OCI-LY1 (cell line): Measurements from ENCODE around the gene MYO1G.
"Not testable (repeated sequence)": the region's sequence is repeated elsewhere in the genome, so short reads cannot be mapped to it uniquely, and the experiment has no call there.

Experiments used
- H2AFZ ChIP-seq: fragments of 200-600 bp; sonication (generic), shearing (Covaris generic); 2 replicates; pipeline ENCODE4 v1.6.0; 2014; ENCODE audit warnings: antibody characterized with exemption, mild to moderate bottlenecking, low read length
- H3F3A ChIP-seq: fragments of 200-600 bp; sonication (generic), shearing (Covaris generic); 2 replicates; pipeline ENCODE4 v1.6.0; 2014; ENCODE audit warnings: mild to moderate bottlenecking, antibody characterized with exemption, low read length, moderate library complexity; ENCODE audit not compliant: insufficient read depth
- H3K27ac ChIP-seq: fragments of 200-600 bp; sonication (generic); 2 replicates; pipeline ENCODE4 v1.5.1; 2014; ENCODE audit warnings: low read length, mixed run types, mild to moderate bottlenecking, low read depth; ENCODE audit not compliant: poor library complexity, severe bottlenecking
- H3K27me3 ChIP-seq: fragments of 200-600 bp; sonication (generic); 2 replicates; pipeline ENCODE4 v1.6.0; 2014; ENCODE audit warnings: antibody characterized with exemption, mild to moderate bottlenecking, low read length, moderate library complexity; ENCODE audit not compliant: insufficient read depth
- H3K36me3 ChIP-seq: fragments of 200-600 bp; sonication (generic); 2 replicates; pipeline ENCODE4 v1.6.1; 2014; ENCODE audit warnings: mild to moderate bottlenecking, antibody characterized with exemption, low read length, moderate library complexity, mixed read lengths; ENCODE audit not compliant: insufficient read depth
- H3K4me1 ChIP-seq: fragments of 200-600 bp; sonication (generic); 2 replicates; pipeline ENCODE4 v1.5.1; 2014; ENCODE audit warnings: mild to moderate bottlenecking, low read length, moderate library complexity; ENCODE audit not compliant: insufficient read depth, severe bottlenecking
- H3K4me2 ChIP-seq: fragments of 200-600 bp; sonication (generic), shearing (Covaris generic); 2 replicates; pipeline ENCODE4 v1.6.1; 2014; ENCODE audit warnings: low read length
- H3K4me3 ChIP-seq: fragments of 200-600 bp; sonication (generic); 2 replicates; pipeline ENCODE4 v1.5.1; 2014; ENCODE audit warnings: low read length, low read depth, mild to moderate bottlenecking, mixed read lengths; ENCODE audit not compliant: poor library complexity, severe bottlenecking
- H3K79me2 ChIP-seq: fragments of 200-600 bp; shearing (Covaris generic); 2 replicates; pipeline ENCODE4 v1.6.1; 2016; ENCODE audit warnings: mixed run types, low read length, mixed read lengths; ENCODE audit not compliant: insufficient read depth
- H3K9ac ChIP-seq: fragments of 200-600 bp; sonication (generic), shearing (Covaris generic); 2 replicates; pipeline ENCODE4 v1.6.1; 2014; ENCODE audit warnings: mild to moderate bottlenecking, low read length, mixed read lengths
- H3K9me2 ChIP-seq: fragments of 200-600 bp; sonication (generic), shearing (Covaris generic); 2 replicates; pipeline ENCODE4 v1.6.1; 2014; ENCODE audit warnings: low read depth, mild to moderate bottlenecking, low read length, mixed read lengths
- H3K9me3 ChIP-seq: fragments of 200-600 bp; shearing (Covaris generic); 2 replicates; pipeline ENCODE4 v1.6.1; 2014; ENCODE audit warnings: low read length, mixed read lengths
- H4K20me1 ChIP-seq: fragments of 200-600 bp; sonication (generic), shearing (Covaris generic); 2 replicates; pipeline ENCODE4 v1.6.0; 2016; ENCODE audit warnings: mild to moderate bottlenecking, low read length; ENCODE audit not compliant: insufficient read depth
- EZH2 ChIP-seq: fragments of 200-600 bp; sonication (generic), shearing (Covaris generic); IDR thresholded peaks from 2 replicates; pipeline ENCODE4 v1.8.0; 2017; ENCODE audit warnings: borderline replicate concordance, mixed run types, mild to moderate bottlenecking, antibody characterized with exemption, low read length, moderate library complexity, mixed read lengths
- TF ChIP-seq, protein P1 (sequence below): fragments of 200-600 bp; sonication (generic), shearing (Covaris generic); IDR thresholded peaks from 2 replicates; pipeline ENCODE4 v1.5.1; 2017; ENCODE audit warnings: mild to moderate bottlenecking, antibody characterized with exemption, low read length, moderate library complexity, mixed read lengths

The MYO1G gene

DNA sequence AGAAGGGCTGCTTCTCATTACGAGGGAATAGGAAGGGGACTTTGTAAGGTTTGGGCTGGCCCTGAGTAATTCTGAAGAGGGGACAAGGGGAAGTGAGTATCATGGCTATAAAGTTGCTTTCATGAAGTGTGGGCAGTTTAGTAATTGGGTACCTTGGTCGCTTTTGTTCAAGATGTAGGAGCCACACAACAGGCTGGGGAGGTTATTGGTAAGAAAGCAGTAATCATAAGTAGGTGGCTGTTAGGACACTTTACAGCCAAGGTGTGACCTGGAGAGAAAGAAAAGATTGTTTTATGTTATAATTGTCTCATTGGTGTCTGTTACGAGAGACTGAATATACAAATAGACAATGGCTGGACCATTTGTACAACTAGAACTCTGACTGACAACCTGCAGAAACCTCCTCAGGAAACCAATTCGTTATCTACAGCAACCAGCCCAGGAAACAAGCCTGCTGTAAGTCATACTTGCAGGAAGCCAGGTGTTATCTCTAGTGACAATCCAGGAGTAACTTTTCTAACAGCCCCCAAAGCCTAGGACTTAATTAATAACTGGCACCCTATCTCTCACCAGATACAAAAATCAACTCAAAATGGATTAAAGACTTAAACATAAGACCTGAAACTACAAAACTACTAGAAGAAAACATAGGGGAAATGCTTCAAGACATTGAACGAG lies 16.2 kb upstream of the MYO1G start:
- no peaks in the 10 kb centered on the region for H3K36me3 ChIP-seq
- peak overlapping the region; percentile 40 for H3K4me2 ChIP-seq
- H3F3A ChIP-seq = peaks cover 18% of the 10 kb centered on the region
- no peaks in the 10 kb centered on the region for H4K20me1 ChIP-seq
- no peaks in the 10 kb centered on the region for H3K9me3 ChIP-seq
- no peaks in the 10 kb centered on the region for H3K79me2 ChIP-seq
- peak overlapping the region; percentile 1 for H3K4me3 ChIP-seq
- H3K4me1 ChIP-seq = peaks cover 50% of the 10 kb centered on the region
- peak overlapping the region; percentile 93 for H3K27ac ChIP-seq
- H3K9me2 ChIP-seq = no peaks in the 10 kb centered on the region
- TF ChIP-seq, protein P1, sequence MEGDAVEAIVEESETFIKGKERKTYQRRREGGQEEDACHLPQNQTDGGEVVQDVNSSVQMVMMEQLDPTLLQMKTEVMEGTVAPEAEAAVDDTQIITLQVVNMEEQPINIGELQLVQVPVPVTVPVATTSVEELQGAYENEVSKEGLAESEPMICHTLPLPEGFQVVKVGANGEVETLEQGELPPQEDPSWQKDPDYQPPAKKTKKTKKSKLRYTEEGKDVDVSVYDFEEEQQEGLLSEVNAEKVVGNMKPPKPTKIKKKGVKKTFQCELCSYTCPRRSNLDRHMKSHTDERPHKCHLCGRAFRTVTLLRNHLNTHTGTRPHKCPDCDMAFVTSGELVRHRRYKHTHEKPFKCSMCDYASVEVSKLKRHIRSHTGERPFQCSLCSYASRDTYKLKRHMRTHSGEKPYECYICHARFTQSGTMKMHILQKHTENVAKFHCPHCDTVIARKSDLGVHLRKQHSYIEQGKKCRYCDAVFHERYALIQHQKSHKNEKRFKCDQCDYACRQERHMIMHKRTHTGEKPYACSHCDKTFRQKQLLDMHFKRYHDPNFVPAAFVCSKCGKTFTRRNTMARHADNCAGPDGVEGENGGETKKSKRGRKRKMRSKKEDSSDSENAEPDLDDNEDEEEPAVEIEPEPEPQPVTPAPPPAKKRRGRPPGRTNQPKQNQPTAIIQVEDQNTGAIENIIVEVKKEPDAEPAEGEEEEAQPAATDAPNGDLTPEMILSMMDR = no peak
- TF ChIP-seq EZH2 = no peak
- no peaks in the 10 kb centered on the region for H3K27me3 ChIP-seq
- H3K9ac ChIP-seq = peak overlapping the region; percentile 45
- H2AFZ ChIP-seq = no peak overlapping the region

DNA sequence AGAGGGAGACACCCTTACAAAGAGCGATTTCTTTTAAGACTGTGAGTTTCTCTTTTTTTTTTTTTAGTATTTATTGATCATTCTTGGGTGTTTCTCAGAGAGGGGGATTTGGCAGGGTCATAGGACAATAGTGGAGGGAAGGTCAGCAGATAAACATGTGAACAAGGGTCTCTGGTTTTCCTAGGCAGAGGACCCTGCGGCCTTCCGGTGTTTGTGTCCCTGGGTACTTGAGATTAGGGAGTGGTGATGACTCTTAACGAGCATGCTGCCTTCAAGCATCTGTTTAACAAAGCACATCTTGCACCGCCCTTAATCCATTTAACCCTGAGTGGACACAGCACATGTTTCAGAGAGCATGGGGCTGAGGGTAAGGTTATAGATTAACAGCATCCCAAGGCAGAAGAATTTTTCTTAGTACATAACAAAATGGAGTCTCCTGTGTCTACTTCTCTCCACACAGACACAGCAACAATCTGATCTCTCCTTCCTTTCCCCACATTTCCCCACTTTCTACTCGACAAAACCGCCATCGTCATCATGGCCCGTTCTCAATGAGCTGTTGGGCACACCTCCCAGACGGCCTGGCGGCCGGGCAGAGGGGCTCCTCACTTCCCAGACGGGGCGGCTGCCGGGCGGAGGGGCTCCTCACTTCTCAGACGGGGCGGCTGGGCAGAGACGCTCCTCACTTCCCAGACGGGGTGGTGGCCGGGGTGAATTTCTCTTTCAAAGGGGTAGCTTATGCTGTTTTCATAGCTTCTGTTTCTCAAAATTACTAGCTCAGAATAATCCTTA lies 13.4 kb upstream of the MYO1G start:
- not testable (repeated sequence) for H2AFZ ChIP-seq, H3K4me3 ChIP-seq, H3K27ac ChIP-seq, H3K4me2 ChIP-seq, H3K9me2 ChIP-seq, H3K36me3 ChIP-seq, H3K27me3 ChIP-seq, H4K20me1 ChIP-seq, H3K79me2 ChIP-seq, H3K9me3 ChIP-seq, H3K9ac ChIP-seq
- H3K4me1 ChIP-seq = peaks cover 41% of the 10 kb centered on the region
- peaks cover 13% of the 10 kb centered on the region for H3F3A ChIP-seq

DNA sequence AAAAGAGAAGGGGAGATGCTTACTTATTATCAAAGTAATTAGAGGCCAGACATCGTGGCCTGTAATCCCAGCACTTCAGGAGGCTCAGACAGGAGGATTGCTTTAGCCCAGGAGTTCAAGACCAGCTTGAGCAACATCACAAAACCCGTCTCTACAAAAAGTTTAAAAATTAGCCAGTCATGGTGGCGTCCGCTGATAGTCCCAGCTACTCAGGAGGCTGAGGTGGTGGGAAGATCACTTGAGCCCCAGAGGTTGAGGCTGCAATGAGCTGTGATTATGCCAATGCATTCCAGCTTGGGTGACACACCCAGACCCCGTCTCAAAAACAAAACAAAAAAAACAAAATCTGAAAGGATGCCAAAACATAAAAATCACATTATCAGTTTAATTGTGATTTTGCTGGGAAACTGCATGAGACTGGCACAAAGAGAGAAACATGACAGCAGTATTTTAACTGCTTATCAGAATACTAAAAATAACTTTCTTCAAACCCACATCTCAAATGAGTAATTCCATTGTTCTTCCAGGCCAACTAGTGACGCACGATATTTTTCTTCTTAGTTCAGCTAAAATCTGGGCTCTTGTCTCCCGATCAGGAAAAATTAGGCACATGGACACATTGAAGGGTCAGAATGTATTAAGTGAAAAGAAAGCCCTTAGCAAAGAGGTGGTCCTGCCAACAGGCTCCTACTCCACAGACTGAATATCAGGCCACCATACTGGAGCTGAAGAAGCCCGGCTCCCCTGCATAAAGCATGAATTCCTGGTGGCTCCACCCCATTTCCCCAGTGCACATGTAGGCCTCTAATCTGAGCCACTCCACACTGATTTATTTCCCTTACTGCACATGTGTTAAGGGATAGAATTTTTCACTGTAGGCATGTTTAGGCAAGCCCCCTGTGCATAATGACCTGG lies 11.6 kb upstream of the MYO1G start:
- H3K36me3 ChIP-seq = peaks cover 9% of the 10 kb centered on the region
- no peaks in the 10 kb centered on the region for H3K9me2 ChIP-seq
- H3K4me2 ChIP-seq = no peak overlapping the region
- peaks cover 28% of the 10 kb centered on the region for H3K4me1 ChIP-seq
- H3K9me3 ChIP-seq = no peaks in the 10 kb centered on the region
- H3K4me3 ChIP-seq = no peak overlapping the region
- no peak overlapping the region for H3K9ac ChIP-seq
- TF ChIP-seq EZH2 = no peak
- TF ChIP-seq, protein P1 = no peak
- peaks cover 11% of the 10 kb centered on the region for H3K79me2 ChIP-seq
- no peaks in the 10 kb centered on the region for H4K20me1 ChIP-seq
- peak overlapping the region; percentile 26 for H3K27ac ChIP-seq
- H3F3A ChIP-seq = peaks cover 6% of the 10 kb centered on the region
- no peak overlapping the region for H2AFZ ChIP-seq
- no peaks in the 10 kb centered on the region for H3K27me3 ChIP-seq
